Inflammatory macrophage treated with lipopolysaccharide for 1 hour (primary cell): ENCODE measurements around the gene KCNK18.

Experiments used
- DNase-seq, 2 donors: peaks; one replicate each; pipeline ENCODE4 v3.0.0-alpha.2; 2020 to 2022

KCNK18 gene

GRCh38 chr10:117197189-117197588 lies at the start of gene KCNK18:
Gene KCNK18, plus strand, starts transcription at chr10:117197489. Its CDS starts 0 bp downstream, at chr10:117197489.
- DNase-seq = no peak

GRCh38 chr10:117148284-117148683 lies 49.0 kb upstream of the KCNK18 start:
- DNase-seq = no peak

GRCh38 chr10:117152668-117153067 lies 44.6 kb upstream of the KCNK18 start:
- no peak for DNase-seq

GRCh38 chr10:117158297-117158696 lies 39.0 kb upstream of the KCNK18 start:
- DNase-seq = no peak

- no peak for DNase-seq
Observed at GRCh38 chr10:117159390-117159789, 37.9 kb upstream of the KCNK18 start.

- DNase-seq = no peak
Observed at GRCh38 chr10:117160567-117160966, 36.7 kb upstream of the KCNK18 start.

- no peak for DNase-seq
Observed at GRCh38 chr10:117161386-117162033, 35.8 kb upstream of the KCNK18 start.

GRCh38 chr10:117162093-117163060 lies 34.9 kb upstream of the KCNK18 start:
- DNase-seq = no peak

- DNase-seq = no peak
Observed at GRCh38 chr10:117163061-117163953, 34.0 kb upstream of the KCNK18 start.

GRCh38 chr10:117163954-117164548 lies 33.2 kb upstream of the KCNK18 start:
- DNase-seq = no peak

GRCh38 chr10:117164592-117165537 lies 32.4 kb upstream of the KCNK18 start:
- DNase-seq = peak in 1 of 2 donors; percentile 12

- DNase-seq = peak; percentile 29 to 66
Observed at GRCh38 chr10:117165538-117166417, 31.5 kb upstream of the KCNK18 start.

GRCh38 chr10:117166418-117167345 lies 30.6 kb upstream of the KCNK18 start:
- no peak for DNase-seq

- no peak for DNase-seq
Observed at GRCh38 chr10:117167346-117167788, 29.9 kb upstream of the KCNK18 start.

GRCh38 chr10:117167789-117168674 lies 29.3 kb upstream of the KCNK18 start:
- DNase-seq = peak; percentile 35 to 82

- DNase-seq = no peak
Observed at GRCh38 chr10:117168729-117169128, 28.6 kb upstream of the KCNK18 start.

GRCh38 chr10:117169480-117169879 lies 27.8 kb upstream of the KCNK18 start:
- DNase-seq = peak in 1 of 2 donors; percentile 35

- DNase-seq = no peak
Observed at GRCh38 chr10:117170244-117170643, 27.0 kb upstream of the KCNK18 start.
